CD4-positive, alpha-beta T cell treated with Interleukin-15 for 1 hour (primary cell): ENCODE data around the gene TGFBR3.

Source experiments
- DNase-seq: peaks from one replicate; pipeline ENCODE4 v3.0.0-alpha.2; 2020

TGFBR3 gene

GRCh38 chr1:91775227-91775626 is 110.7 kb downstream of the TGFBR3 start:
- no peak for DNase-seq

- DNase-seq = no peak
These were observed 111.3 kb downstream of the TGFBR3 start for GRCh38 chr1:91774520-91775203.

GRCh38 chr1:91771717-91772116 is 114.2 kb downstream of the TGFBR3 start:
- no peak for DNase-seq

DNA sequence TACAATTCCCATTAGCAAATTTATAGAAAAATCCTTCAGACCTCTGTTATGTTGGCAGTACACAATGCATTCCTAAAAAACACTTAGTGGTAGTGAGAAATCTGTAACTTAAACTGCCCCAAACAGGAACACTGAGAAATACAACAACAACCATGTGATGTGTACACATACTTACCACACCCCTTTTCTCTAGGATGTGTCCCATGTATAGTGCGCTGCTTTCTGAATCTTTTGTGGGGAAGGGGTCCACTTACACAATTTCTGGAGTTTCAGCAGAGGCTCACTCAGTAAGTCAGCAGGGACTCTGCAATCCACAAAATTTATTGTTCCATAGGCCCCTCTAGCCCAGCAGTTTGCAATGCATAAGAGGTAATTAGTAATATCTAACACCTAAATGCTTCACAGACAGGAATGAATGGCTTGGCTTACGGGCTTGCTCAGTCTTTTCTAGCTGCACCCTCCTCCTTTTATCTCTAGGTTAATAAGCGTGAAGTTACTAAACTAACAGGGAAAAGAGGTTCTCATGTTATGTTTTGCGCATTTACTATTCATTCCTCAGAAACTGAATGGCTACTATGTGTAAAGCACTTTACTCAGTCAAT is 115.2 kb downstream of the TGFBR3 start:
- DNase-seq = no peak

DNA sequence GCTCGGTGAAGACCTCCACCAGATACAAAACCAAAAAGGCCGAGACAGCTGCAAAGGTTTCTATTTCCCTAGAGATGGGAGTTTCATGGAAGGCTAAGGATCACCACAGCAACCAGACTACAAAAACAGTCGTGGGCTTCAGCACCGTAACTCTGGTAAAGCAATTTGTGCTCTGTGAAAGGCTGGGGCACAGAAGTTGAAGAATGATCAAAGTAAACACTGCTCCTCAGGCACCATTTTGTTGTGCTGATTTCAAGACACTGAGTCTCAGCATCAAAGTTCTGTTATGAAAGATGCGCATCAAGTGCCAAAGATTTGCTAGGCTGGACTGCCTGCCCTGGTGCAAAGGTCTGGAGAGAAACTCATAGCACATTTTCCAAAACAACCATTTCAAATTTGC is 116.2 kb downstream of the TGFBR3 start:
- no peak for DNase-seq

GRCh38 chr1:91768786-91769725 is 116.9 kb downstream of the TGFBR3 start:
- DNase-seq = no peak

DNA sequence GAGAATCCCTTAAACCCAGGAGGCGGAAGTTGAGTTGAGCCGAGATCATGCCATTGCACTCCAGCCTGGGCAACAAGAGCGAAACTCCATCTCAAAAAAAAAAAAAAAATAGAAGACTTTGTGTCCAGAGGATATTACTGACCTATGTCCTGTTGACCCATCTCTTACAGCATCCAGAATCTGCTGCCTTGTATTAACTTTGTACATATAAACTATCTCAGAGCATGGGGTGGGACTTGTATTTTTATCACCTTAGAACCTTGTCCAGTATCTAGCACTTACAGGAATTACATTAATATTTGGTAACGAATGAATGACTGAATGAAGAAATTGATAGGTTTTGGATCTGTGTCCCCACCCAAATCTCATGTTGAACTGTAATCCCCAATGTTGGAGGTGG is 117.8 kb downstream of the TGFBR3 start:
- no peak for DNase-seq

DNA sequence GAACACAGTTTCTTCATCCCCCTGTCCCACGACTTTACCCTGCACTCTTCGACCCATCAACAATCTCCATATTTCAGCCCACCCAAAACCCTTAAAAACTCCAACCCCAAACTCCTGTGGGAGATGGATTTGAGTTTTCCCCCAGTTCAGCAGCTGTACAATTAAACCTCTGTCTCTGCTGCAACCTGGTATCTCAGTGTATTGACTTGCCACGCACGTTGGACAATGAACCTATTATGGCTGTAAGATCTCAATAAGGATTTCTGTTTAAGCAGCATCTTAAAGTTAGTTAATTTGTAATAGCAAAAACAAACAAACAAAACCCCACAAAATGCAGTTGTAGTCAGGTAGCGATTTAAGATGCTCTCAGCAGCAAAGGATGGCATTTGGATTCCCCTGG is 119.1 kb downstream of the TGFBR3 start:
- no peak for DNase-seq

DNA sequence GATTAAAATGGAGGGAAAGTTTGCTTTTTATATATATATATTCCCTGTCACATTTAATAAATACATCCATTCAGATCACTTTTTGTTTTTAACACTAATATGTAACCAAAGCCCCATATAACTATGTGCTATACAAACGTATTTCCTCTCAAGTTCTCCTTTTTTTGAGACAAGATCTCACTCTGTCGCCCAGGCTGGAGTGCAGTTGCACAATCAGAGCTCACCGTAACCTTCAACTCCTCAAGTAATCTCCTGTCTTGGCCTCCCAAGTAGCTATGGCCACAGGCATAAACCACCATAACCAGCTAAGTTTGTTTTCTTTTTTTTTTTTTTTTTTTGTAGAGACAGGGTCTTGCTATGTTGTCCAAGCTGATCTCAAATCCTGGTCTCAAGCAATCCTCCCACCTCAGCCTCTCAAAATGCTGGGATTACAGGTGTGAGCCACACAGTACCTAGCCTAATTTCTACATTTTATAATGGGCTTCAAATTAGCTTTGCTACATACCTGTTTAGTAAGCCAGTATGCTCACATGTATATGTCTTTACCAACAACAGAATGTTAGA is 120.0 kb downstream of the TGFBR3 start:
- DNase-seq = no peak

DNA sequence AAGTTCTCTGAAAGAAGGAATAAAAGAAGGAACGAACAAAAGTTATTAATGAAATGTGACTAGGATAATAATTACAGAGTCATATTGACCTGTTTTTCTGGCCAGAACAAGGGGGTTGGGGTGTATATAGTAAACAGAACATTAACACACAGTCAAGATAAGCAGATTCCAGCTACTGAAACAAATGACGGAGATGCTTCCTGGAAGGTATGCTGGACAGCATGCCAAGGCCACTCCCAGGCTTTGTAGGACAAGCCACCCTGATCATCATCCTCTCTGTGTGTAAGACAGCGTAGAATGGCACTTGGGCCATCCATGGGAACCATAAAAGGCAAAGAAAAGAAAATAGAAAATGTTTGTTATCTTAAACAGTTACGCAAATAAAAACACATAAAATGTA is 120.7 kb downstream of the TGFBR3 start:
- no peak for DNase-seq

- DNase-seq = no peak
These were observed 121.4 kb downstream of the TGFBR3 start for GRCh38 chr1:91764471-91765115.

GRCh38 chr1:91763252-91763651 is 122.7 kb downstream of the TGFBR3 start:
- DNase-seq = no peak

DNA sequence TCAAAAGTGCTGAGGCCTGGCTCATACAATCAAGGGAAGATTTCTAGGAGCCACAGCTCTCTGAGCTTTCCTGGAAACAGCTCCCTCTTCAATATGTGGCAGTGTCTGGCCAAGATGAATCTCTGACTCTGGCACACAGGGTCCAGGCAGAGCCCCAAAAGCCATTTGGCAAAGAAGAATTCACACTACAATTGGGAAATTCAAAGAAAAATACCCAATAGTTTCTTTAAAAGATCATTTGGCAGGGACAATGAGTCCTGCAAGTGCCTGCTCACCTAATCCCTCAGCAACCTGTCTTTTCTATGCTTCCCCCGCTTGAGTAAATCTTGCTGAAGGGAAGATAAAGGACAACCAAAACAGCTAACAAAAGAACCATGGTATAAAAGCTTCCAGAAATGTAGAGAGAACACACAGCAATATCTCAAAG is 124.6 kb downstream of the TGFBR3 start:
- no peak for DNase-seq

- DNase-seq = no peak
These were observed 125.4 kb downstream of the TGFBR3 start for GRCh38 chr1:91760512-91760911.

DNA sequence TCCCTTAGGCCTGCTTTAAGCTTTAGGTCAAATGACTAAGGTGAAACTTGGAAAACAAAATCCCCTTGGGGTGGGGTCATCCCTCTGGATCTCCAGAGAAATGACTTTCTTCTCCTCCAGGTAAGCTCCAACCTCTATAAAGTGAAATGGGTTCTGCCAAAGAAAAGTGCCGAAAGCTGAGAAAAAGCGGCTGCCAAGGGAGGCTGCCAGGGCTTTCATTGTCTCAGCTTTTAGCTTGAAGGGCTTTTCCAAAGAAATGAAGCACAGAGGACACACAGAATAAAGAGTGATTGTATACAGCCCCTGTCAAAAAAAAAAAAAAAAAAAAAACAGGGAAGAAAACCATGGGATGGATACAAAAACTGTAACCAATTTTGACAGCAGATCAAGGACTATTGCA is 126.9 kb downstream of the TGFBR3 start:
- DNase-seq = no peak

DNA sequence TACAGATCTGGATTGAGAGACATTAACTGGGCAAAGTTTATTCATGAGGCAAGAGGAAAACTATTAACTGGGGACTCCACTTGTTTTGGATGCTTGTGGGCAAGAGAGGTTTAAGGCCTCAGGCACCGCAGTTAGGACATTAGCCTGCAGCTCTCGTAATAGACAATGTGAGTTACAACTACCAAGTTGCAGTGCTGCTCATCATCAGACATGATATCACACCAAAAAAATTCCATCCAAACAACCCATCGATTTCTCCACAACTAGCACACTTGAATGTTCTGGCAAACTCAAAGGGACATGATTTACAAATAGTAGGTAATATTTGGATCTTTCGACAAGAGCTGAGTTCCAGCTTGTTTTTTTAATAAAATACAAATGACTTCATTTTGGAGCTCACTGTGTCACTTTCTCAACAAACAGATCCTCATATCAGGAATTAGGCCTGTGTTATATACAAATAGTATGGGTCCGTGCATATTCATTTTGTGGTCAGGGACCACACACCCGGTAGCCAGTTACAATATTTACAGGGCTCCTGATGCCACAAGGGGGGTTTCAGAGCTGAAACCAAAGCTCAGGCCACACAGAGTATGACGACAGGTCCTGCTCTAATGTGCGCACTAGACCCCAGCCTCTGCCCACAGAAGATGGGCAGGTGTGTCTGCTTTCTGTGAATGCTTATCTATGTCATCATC is 128.0 kb downstream of the TGFBR3 start:
- no peak for DNase-seq

DNA sequence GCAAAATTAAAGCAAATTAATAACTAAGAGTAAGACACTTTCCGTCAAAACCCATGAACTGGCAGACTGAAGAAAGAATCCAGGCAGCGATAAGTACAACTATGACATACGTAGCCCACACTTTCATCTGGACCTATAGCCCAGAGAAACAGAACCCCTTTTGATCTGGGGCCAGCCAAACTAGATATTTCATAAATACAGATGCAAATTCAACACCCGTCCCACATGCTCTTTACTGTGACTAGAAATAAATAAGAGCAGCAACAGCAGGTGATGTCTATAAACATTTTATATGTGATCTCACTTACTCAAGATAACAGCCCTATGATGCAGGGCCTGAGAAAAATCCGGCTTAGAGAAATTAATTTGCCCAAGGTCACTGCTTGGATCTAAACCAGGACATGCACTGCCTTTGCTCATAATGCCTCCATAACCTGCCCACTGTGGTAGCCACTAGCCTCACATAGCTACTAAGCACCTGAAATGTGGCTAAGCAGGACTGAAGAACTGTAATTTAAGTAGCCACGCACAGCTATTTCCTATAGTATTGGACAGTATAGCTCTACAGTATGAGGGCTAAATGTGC is 130.2 kb downstream of the TGFBR3 start:
- DNase-seq = no peak

- no peak for DNase-seq
These were observed 131.0 kb downstream of the TGFBR3 start for GRCh38 chr1:91754816-91755580.

DNA sequence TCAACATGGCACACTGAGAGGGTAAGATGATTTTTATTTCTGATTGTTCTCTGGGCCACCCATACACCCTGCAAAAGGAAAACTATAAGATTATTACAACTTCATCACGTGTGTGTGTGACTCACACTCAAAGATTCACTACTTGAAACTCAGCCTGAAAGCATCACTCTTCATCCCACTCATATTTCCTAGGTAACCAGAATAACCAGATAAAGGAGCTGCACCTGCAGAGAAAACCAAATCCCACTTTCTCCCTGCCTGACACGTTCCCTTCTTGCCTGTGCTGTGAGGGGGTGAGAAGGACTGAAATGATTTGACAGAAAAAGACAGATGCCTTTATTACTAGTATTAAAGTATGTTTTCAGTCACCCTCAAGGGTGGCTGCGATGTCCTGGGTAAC is 131.6 kb downstream of the TGFBR3 start:
- no peak for DNase-seq

- no peak for DNase-seq
These were observed 132.1 kb downstream of the TGFBR3 start for GRCh38 chr1:91753878-91754277.

GRCh38 chr1:91752324-91752723 is 133.6 kb downstream of the TGFBR3 start:
- DNase-seq = no peak
